ENCODE data around the gene ST8SIA4. TPM values are rescaled to one million over a fixed set of nuclear protein-coding genes. Genes with fewer than 3 reads are reported as not detected.

The ST8SIA4 gene
- total RNA-seq, 1 donor from 2014 or later: 0.59 TPM

GRCh38 chr5:100832252-100833230 is 70.5 kb downstream of the ST8SIA4 start:
- FAIRE-seq (no peak), DNase-seq (ENCODE audit: low read depth) (no peak)
- H3K27me3 ChIP-seq (ENCODE audit: insufficient read depth, low read length): no peaks in the 10 kb centered on the region
- Mint-ChIP-seq H3K4me1 (ENCODE audit: low read depth, unreplicated experiment) (peaks cover 9% of the 10 kb centered on the region), H3K4me3 (ENCODE audit: unreplicated experiment) (no peak overlapping the region), H3K9me3 (ENCODE audit: unreplicated experiment) (no peaks in the 10 kb centered on the region), H3K27me3 (ENCODE audit: low read depth, unreplicated experiment) (no peaks in the 10 kb centered on the region), H3K36me3 (ENCODE audit: low read depth, unreplicated experiment) (no peaks in the 10 kb centered on the region), H3K27ac (ENCODE audit: unreplicated experiment) (no peak overlapping the region)
- no peak overlapping the region for H3K27ac ChIP-seq (ENCODE audit: low read depth, low read length)
- H3K79me2 ChIP-seq (ENCODE audit: insufficient read depth, low read length): no peaks in the 10 kb centered on the region
- no peaks in the 10 kb centered on the region for H3K4me1 ChIP-seq (ENCODE audit: insufficient read depth, low read length)
- TF ChIP-seq EZH2 (IDR thresholded peaks at IDR 0.05; ENCODE audit: insufficient read depth, low read length): no peak
- TF ChIP-seq, protein P1, sequence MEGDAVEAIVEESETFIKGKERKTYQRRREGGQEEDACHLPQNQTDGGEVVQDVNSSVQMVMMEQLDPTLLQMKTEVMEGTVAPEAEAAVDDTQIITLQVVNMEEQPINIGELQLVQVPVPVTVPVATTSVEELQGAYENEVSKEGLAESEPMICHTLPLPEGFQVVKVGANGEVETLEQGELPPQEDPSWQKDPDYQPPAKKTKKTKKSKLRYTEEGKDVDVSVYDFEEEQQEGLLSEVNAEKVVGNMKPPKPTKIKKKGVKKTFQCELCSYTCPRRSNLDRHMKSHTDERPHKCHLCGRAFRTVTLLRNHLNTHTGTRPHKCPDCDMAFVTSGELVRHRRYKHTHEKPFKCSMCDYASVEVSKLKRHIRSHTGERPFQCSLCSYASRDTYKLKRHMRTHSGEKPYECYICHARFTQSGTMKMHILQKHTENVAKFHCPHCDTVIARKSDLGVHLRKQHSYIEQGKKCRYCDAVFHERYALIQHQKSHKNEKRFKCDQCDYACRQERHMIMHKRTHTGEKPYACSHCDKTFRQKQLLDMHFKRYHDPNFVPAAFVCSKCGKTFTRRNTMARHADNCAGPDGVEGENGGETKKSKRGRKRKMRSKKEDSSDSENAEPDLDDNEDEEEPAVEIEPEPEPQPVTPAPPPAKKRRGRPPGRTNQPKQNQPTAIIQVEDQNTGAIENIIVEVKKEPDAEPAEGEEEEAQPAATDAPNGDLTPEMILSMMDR (IDR thresholded peaks at IDR 0.05; ENCODE audit: insufficient read depth, low read depth, low read length): no peak
- no peak overlapping the region for H3K9ac ChIP-seq (ENCODE audit: low read length)
- H3K4me2 ChIP-seq (ENCODE audit: low read length): no peak overlapping the region
- no peak overlapping the region for H3K4me3 ChIP-seq (ENCODE audit: insufficient read depth, low read depth, low read length)
- H2AFZ ChIP-seq (ENCODE audit: low read depth, low read length): no peak overlapping the region
- no peaks in the 10 kb centered on the region for H4K20me1 ChIP-seq (ENCODE audit: insufficient read depth, low read length)
- no peaks in the 10 kb centered on the region for H3K9me3 ChIP-seq (ENCODE audit: insufficient read depth, low read depth, low read length)
- no peaks in the 10 kb centered on the region for H3K36me3 ChIP-seq (ENCODE audit: insufficient read depth, low read length)

- Histone ChIP-seq H2AFZ (ENCODE audit: low read depth, low read length) (peak overlapping the region; percentile 23), H3K4me2 (ENCODE audit: low read length) (no peak overlapping the region), H3K36me3 (ENCODE audit: insufficient read depth, low read length) (no peaks in the 10 kb centered on the region), H3K4me3 (ENCODE audit: insufficient read depth, low read depth, low read length) (no peak overlapping the region), H3K9me3 (ENCODE audit: insufficient read depth, low read depth, low read length) (no peaks in the 10 kb centered on the region), H3K27me3 (ENCODE audit: insufficient read depth, low read length) (no peaks in the 10 kb centered on the region), H3K79me2 (ENCODE audit: insufficient read depth, low read length) (no peaks in the 10 kb centered on the region), H3K27ac (ENCODE audit: low read depth, low read length) (no peak overlapping the region), H3K4me1 (ENCODE audit: insufficient read depth, low read length) (no peaks in the 10 kb centered on the region), H3K9ac (ENCODE audit: low read length) (no peak overlapping the region), H4K20me1 (ENCODE audit: insufficient read depth, low read length) (no peaks in the 10 kb centered on the region)
- H3K4me3 Mint-ChIP-seq (ENCODE audit: unreplicated experiment): no peak overlapping the region
- no peak for TF ChIP-seq EZH2 (IDR thresholded peaks at IDR 0.05; ENCODE audit: insufficient read depth, low read length)
- TF ChIP-seq, protein P1 (IDR thresholded peaks at IDR 0.05; ENCODE audit: insufficient read depth, low read depth, low read length): no peak
- H3K9me3 Mint-ChIP-seq (ENCODE audit: unreplicated experiment): no peaks in the 10 kb centered on the region
- FAIRE-seq (no peak), DNase-seq (ENCODE audit: low read depth) (peak; percentile 26)
- H3K36me3 Mint-ChIP-seq (ENCODE audit: low read depth, unreplicated experiment): no peaks in the 10 kb centered on the region
- H3K27me3 Mint-ChIP-seq (ENCODE audit: low read depth, unreplicated experiment): no peaks in the 10 kb centered on the region
- peaks cover 9% of the 10 kb centered on the region for H3K4me1 Mint-ChIP-seq (ENCODE audit: low read depth, unreplicated experiment)
- H3K27ac Mint-ChIP-seq (ENCODE audit: unreplicated experiment): no peak overlapping the region
Observed at GRCh38 chr5:100828898-100829356, 74.2 kb downstream of the ST8SIA4 start.
